Limb (tissue), 2 donors: ENCODE measurements around the gene GOLPH3L.
"Not testable (repeated sequence)": the region's sequence is repeated elsewhere in the genome, so short reads cannot be mapped to it uniquely, and the experiment has no call there.

Experiments
- DNase-seq, 2 donors: peaks; one replicate each; pipeline ENCODE4 v3.0.0-alpha.2; 2016; ENCODE audit errors: extremely low spot score in 2 of 2

The GOLPH3L gene

GRCh38 chr1:150660584-150660983, 36.4 kb downstream of the GOLPH3L start:
- no peak for DNase-seq

- not testable (repeated sequence) for DNase-seq
Observed at GRCh38 chr1:150657064-150657463, 39.9 kb downstream of the GOLPH3L start.

GRCh38 chr1:150654635-150655034, 42.3 kb downstream of the GOLPH3L start:
- not testable (repeated sequence) for DNase-seq

GRCh38 chr1:150650193-150650592, 46.8 kb downstream of the GOLPH3L start:
- DNase-seq, result no peak

GRCh38 chr1:150649441-150650075, 47.4 kb downstream of the GOLPH3L start:
- DNase-seq, result no peak

- DNase-seq, result no peak
Observed at GRCh38 chr1:150642296-150642695, 54.7 kb downstream of the GOLPH3L start.

GRCh38 chr1:150641126-150641815, 55.7 kb downstream of the GOLPH3L start:
- not testable (repeated sequence) for DNase-seq

- DNase-seq, result not testable (repeated sequence)
Observed at GRCh38 chr1:150638430-150638829, 58.5 kb downstream of the GOLPH3L start.

- DNase-seq, result not testable (repeated sequence)
Observed at GRCh38 chr1:150634839-150635622, 61.9 kb downstream of the GOLPH3L start.

GRCh38 chr1:150629115-150629928, 67.6 kb downstream of the GOLPH3L start, which contains the start of gene ENSA:
TSS of gene ENSA (minus strand) at chr1:150629612. CDS start at chr1:150629470, 142 bp downstream.
- DNase-seq, result peak; percentile 97 to 99

GRCh38 chr1:150628766-150629114, 68.2 kb downstream of the GOLPH3L start:
- no peak for DNase-seq

GRCh38 chr1:150627826-150628410, 69.0 kb downstream of the GOLPH3L start:
- no peak for DNase-seq

- no peak for DNase-seq
Observed at GRCh38 chr1:150626150-150626549, 70.8 kb downstream of the GOLPH3L start.

GRCh38 chr1:150624546-150624945, 72.4 kb downstream of the GOLPH3L start:
- DNase-seq, result not testable (repeated sequence)

GRCh38 chr1:150624134-150624533, 72.8 kb downstream of the GOLPH3L start:
- not testable (repeated sequence) for DNase-seq

- DNase-seq, result no peak
Observed at GRCh38 chr1:150622303-150622975, 74.5 kb downstream of the GOLPH3L start.

GRCh38 chr1:150621497-150622302, 75.3 kb downstream of the GOLPH3L start:
- peak; percentile 45 to 46 for DNase-seq

- no peak for DNase-seq
Observed at GRCh38 chr1:150620919-150621318, 76.0 kb downstream of the GOLPH3L start.
